ENCODE measurements around the gene TREX2.

GRCh38 chrX:153396320-153397195 lies 49.3 kb downstream of the TREX2 start:
- TF ChIP-seq POLR2A (IDR thresholded peaks at IDR 0.05; ENCODE audit: extremely low read depth, insufficient read length) (no peak), CTCF (IDR thresholded peaks at IDR 0.05; ENCODE audit: low read depth, low read length) (no peak), MYC (IDR thresholded peaks at IDR 0.05; ENCODE audit: low read depth, low read length) (no peak), MAX (IDR thresholded peaks at IDR 0.05; ENCODE audit: low read depth, low read length) (no peak)
